ENCODE measurements around the gene RNLS.

RNLS gene

DNA sequence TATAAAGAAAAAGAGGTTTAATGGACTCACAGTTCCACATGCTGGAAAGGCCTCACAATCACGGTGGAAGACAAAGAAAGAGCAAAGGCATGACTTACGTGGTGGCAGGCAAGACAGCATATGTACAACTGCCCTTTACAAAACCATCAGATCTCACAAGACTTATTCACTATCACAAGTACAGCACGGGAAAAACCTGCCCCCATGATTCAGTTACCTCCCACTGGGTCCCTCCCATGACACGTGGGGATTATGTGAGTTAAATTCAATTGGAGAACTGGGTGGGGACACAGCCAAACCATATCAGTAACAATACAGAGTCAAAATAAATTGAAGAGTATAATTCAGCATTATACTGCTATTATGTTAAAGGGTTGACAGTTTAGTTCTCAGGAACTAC lies 37.8 kb downstream of the RNLS start:
- H3K27ac ChIP-seq, result no peak overlapping the region
- DNase-seq (ENCODE audit: low spot score), result no peak
- CTCF ChIA-PET, result interaction anchor here (0.6 kb wide), 1 partner anchor 265 kb away, joined by 3 read pairs; no protein-coding TSS in a partner anchor
- POLR2A ChIA-PET (ENCODE audit: low non-redundant PET), result no interaction called here
- TF ChIP-seq, protein P1, sequence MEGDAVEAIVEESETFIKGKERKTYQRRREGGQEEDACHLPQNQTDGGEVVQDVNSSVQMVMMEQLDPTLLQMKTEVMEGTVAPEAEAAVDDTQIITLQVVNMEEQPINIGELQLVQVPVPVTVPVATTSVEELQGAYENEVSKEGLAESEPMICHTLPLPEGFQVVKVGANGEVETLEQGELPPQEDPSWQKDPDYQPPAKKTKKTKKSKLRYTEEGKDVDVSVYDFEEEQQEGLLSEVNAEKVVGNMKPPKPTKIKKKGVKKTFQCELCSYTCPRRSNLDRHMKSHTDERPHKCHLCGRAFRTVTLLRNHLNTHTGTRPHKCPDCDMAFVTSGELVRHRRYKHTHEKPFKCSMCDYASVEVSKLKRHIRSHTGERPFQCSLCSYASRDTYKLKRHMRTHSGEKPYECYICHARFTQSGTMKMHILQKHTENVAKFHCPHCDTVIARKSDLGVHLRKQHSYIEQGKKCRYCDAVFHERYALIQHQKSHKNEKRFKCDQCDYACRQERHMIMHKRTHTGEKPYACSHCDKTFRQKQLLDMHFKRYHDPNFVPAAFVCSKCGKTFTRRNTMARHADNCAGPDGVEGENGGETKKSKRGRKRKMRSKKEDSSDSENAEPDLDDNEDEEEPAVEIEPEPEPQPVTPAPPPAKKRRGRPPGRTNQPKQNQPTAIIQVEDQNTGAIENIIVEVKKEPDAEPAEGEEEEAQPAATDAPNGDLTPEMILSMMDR (conservative IDR thresholded peaks at IDR 0.05; ENCODE audit: low read depth), result no peak

DNA sequence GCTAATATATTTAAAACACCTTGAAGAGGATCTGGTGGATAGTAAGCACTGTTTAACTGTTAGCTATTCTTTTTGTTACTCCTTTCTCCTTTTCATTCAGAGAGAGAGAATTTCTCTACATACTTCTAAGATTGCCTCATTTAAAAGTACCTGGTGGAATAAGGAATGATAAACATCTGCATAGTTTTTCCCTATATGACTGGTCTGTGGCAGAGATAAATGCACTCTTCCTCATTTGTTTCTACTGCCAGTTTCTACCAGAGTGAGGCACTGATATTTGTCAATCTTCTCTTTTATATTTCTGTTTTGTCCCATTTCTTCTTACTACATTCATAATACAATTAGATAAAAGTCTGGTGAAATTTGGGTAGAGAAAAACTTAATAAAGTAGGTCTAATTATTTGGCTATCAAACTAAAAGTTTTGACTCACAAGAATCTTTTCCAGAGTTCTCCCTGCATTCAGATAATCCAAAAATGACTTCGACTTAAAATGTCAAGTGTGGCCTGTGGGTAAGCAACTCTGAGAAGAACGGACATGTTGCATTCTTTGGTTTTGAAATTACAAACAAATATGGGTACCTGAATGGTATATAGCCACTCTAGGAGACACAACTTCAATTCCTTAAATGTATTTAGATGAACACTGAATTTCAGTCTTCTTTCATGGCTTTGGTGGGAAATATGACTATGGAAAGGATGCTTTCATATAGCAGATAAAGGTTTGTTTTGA lies 38.8 kb downstream of the RNLS start:
- ChIA-PET CTCF (interaction anchor here (0.6 kb wide), 1 partner anchor 136 kb away, joined by 5 read pairs; no protein-coding TSS in a partner anchor), POLR2A (ENCODE audit: low non-redundant PET) (no interaction called here)
- DNase-seq (ENCODE audit: low spot score), result no peak
- no peak overlapping the region for H3K27ac ChIP-seq
- TF ChIP-seq, protein P1 (conservative IDR thresholded peaks at IDR 0.05; ENCODE audit: low read depth), result no peak

DNA sequence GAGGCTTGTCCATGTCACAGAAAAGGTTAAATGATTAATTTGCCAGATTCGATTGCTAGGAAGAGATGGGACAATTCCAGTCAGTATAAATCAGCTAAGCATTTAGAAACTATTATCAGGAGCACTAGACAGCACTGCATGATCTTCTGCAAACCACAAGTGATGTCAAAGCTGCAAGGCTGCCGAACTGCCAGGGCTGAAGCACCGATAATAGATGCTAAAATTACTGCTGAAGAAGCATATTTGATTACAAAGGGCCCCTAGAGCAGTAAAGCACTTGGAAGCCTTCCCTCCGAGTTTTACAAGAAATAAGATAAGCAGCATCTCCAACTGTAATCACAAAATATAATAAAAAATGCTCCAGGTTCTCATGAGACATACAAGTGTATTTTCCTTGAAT lies 40.6 kb downstream of the RNLS start:
- CTCF ChIA-PET, result no interaction called here
- POLR2A ChIA-PET (ENCODE audit: low non-redundant PET), result no interaction called here
- no peak for DNase-seq (ENCODE audit: low spot score)
- no peak overlapping the region for H3K27ac ChIP-seq
- TF ChIP-seq, protein P1 (conservative IDR thresholded peaks at IDR 0.05; ENCODE audit: low read depth), result no peak

DNA sequence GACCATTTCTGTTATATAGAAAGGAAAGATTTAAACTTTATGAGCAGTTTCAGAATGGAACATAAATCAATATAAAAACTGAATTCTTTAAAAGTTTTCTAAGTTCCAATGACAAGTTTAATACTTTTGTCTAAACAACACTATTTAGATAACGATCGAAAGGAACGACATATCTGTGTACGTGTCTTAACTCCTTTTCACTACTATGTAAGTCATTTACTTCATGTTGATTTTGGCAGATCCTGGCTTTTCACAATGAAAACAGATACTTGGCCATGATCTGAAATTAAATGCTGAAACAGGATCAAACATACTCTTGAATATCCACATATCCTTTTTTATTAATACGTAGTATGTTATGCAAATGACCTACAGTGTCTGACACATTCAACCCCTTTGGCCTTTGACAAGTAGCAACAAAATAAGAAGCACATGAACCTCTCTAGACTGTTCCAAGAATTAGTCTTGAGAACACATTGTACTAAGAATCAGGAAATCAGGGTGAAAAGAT lies 41.9 kb downstream of the RNLS start:
- TF ChIP-seq, protein P1 (conservative IDR thresholded peaks at IDR 0.05; ENCODE audit: low read depth), result no peak
- no peak for DNase-seq (ENCODE audit: low spot score)
- CTCF ChIA-PET, result interaction anchor here (0.6 kb wide), 1 partner anchor 653 kb away, joined by 3 read pairs; no protein-coding TSS in a partner anchor
- POLR2A ChIA-PET (ENCODE audit: low non-redundant PET), result no interaction called here
- H3K27ac ChIP-seq, result no peak overlapping the region

DNA sequence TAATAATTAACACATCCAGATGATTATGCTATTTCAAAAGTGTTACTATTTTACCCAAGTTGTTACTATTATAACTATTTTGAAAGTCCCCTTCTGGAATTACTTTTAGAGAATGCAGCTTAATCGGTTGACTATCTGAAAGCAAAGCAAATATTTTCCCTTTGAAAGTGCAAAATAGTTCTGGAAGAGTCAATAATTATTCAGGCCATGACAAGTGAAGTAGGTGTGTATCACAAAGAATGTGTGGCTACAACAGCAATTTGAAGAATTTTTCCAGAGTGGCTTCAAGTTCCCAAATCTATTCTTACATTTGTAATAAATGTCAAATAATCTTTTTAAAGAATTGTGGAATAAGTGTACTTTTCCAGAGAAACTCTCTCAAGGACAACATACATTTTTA lies 42.8 kb downstream of the RNLS start:
- TF ChIP-seq, protein P1 (conservative IDR thresholded peaks at IDR 0.05; ENCODE audit: low read depth), result no peak
- no peak for DNase-seq (ENCODE audit: low spot score)
- ChIA-PET POLR2A (ENCODE audit: low non-redundant PET) (no interaction called here), CTCF (no interaction called here)
- H3K27ac ChIP-seq, result no peak overlapping the region

DNA sequence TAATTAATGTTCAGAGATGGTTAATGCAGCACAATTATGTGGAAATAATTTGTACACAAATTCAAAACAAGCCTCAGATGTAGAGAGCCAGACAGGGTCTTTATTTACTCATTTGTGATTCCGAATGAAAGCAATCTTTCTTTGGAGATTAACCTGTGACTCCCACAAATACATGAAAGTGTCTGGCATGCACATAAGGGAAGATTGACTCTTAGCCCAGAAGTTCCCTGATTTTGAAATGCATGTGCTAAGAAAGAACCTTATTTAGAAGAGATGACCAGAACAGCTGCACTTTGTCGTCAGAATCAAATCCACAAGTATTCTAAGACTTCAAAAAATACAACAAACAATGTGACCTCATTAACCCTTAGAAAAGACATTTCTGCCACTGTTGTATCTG lies 45.1 kb downstream of the RNLS start:
- POLR2A ChIA-PET (ENCODE audit: low non-redundant PET), result no interaction called here
- TF ChIP-seq, protein P1 (conservative IDR thresholded peaks at IDR 0.05; ENCODE audit: low read depth), result no peak
- H3K27ac ChIP-seq, result no peak overlapping the region
- CTCF ChIA-PET, result interaction anchor here (0.8 kb wide), 1 partner anchor 13 kb away, joined by 3 read pairs; no protein-coding TSS in a partner anchor
- no peak for DNase-seq (ENCODE audit: low spot score)
